Thyroid gland (tissue), 4 donors: ENCODE measurements around the gene KRTAP12-3. TPM values are rescaled to one million over a fixed set of nuclear protein-coding genes. Genes with fewer than 3 reads are reported as not detected.

ENCODE experiments used
- DNase-seq, 2 donors: peaks; one replicate each; pipeline ENCODE4 v3.0.0-alpha.2; 2019
- H3K27ac ChIP-seq, 3 donors: fragments of 200-600 bp; sonication (generic); 1 replicate in 2 of 3; 2 replicates in 1 of 3; pipeline ENCODE4 v1.5.1; 2016 to 2019; ENCODE audit warnings: mild to moderate bottlenecking in 1 of 3, moderate library complexity in 1 of 3
- H3K27me3 ChIP-seq: fragments of 200-600 bp; sonication (generic); one replicate; pipeline ENCODE4 v1.5.1; 2019
- H3K36me3 ChIP-seq, 2 donors: fragments of 200-600 bp; sonication (generic); one replicate each; pipeline ENCODE4 v1.5.1; 2016 to 2019
- H3K4me1 ChIP-seq, 2 donors: fragments of 200-600 bp; sonication (generic); one replicate each; pipeline ENCODE4 v1.5.1; 2017 to 2019
- H3K4me3 ChIP-seq, 3 donors: fragments of 200-600 bp; sonication (generic); replicated peaks in 1 of 3; 1 replicate in 2 of 3; 2 replicates in 1 of 3; pipeline ENCODE4 v1.5.1; 2016; ENCODE audit warnings: mild to moderate bottlenecking in 1 of 3
- H3K9me3 ChIP-seq: fragments of 200-600 bp; sonication (generic); one replicate; pipeline ENCODE4 v1.5.1; 2017
- CTCF ChIP-seq, 6 experiments: fragments of 200-600 bp in 3 of 6; fragments of 450-650 bp in 3 of 6; sonication (generic) in 3 of 6; IDR thresholded peaks; one replicate each; pipeline ENCODE4 v1.5.1; 2016 to 2019; ENCODE audit warnings: antibody characterized with exemption in 6 of 6, mild to moderate bottlenecking in 2 of 6, inconsistent platforms in 1 of 6, moderate library complexity in 1 of 6
- POLR2A ChIP-seq, 2 donors: fragments of 450-650 bp; IDR thresholded peaks; one replicate each; pipeline ENCODE4 v1.6.1; 2017; ENCODE audit warnings: antibody characterized with exemption in 2 of 2, mild to moderate bottlenecking in 2 of 2, moderate library complexity in 1 of 2
- WGBS, 2 donors: methylation state at CpG; one replicate each; pipeline ENCODE4 v1.1.5; 2017; 5-methylcytosine and 5-hydroxymethylcytosine counted together
- intact Hi-C: fragments of 100-400 bp; cut with DNase I; formaldehyde crosslinking; loops from one replicate; pipeline ENCODE4 v1.15.1; 2023
- total RNA-seq, 4 donors: library from RNA; depleted of rRNA; stranded (reverse); fragments of >200 nt; gene quantifications; one replicate each; pipeline ENCODE4 v1.2.3, GENCODE V29; 2016

The KRTAP12-3 gene
- total RNA-seq, 4 donors from 2014 or later = not detected

- Histone ChIP-seq H3K4me3 (no peak overlapping the region), H3K9me3 (no peaks in the 10 kb centered on the region), H3K27ac (no peak overlapping the region), H3K4me1 (no peaks in the 10 kb centered on the region), H3K36me3 (no peaks in the 10 kb centered on the region), H3K27me3 (no peaks in the 10 kb centered on the region)
- WGBS, 2 donors = 89 to 91% methylated on average over 13 to 15 of the region's 17 CpGs
- DNase-seq = peak; percentile 7 to 8
- intact Hi-C loops = no loop called here
- TF ChIP-seq POLR2A (IDR thresholded peaks at IDR 0.05) (no peak), CTCF (IDR thresholded peaks at IDR 0.05) (no peak)
These were observed 3.8 kb upstream of the KRTAP12-3 start for GRCh38 chr21:44653656-44654575.

- TF ChIP-seq CTCF (IDR thresholded peaks at IDR 0.05) (no peak), POLR2A (IDR thresholded peaks at IDR 0.05) (no peak)
- WGBS, 2 donors = 63 to 82% methylated on average over 7 to 9 of the region's 9 CpGs
These were observed 3.1 kb upstream of the KRTAP12-3 start, which contains the start of gene KRTAP12-4 for GRCh38 chr21:44654576-44655175. Gene KRTAP12-4 (minus strand): TSS chr21:44654659. CDS start chr21:44654614, 45 bp downstream.

GRCh38 chr21:44656868-44657267 lies 864 bp upstream of the KRTAP12-3 start:
- DNase-seq = no peak
- Histone ChIP-seq H3K4me1 (no peaks in the 10 kb centered on the region), H3K27ac (no peak overlapping the region), H3K9me3 (no peaks in the 10 kb centered on the region), H3K27me3 (no peaks in the 10 kb centered on the region), H3K4me3 (no peak overlapping the region), H3K36me3 (no peaks in the 10 kb centered on the region)
- intact Hi-C loops = no loop called here
- WGBS, 2 donors = 32 to 61% methylated on average over 1 of the region's 1 CpG
- no peak for TF ChIP-seq POLR2A (IDR thresholded peaks at IDR 0.05)
- no peak for TF ChIP-seq CTCF (IDR thresholded peaks at IDR 0.05)

More at GRCh38 chr21:44654576-44655175, 3.1 kb upstream of the KRTAP12-3 start, which contains the start of gene KRTAP12-4:
- no peak within 1 kb of the TSS for H3K27ac ChIP-seq
- H3K27me3 ChIP-seq = no peaks in the 10 kb centered on the region
- intact Hi-C loops = no loop called here
- no peaks in the 10 kb centered on the region for H3K36me3 ChIP-seq
- no peak for DNase-seq
- no peaks in the 10 kb centered on the region for H3K4me1 ChIP-seq
- H3K9me3 ChIP-seq = no peaks in the 10 kb centered on the region
- no peak within 1 kb of the TSS for H3K4me3 ChIP-seq

GRCh38 chr21:44658541-44658910 lies 794 bp downstream of the KRTAP12-3 start:
- Histone ChIP-seq H3K36me3 (no peaks in the 10 kb centered on the region), H3K27me3 (no peaks in the 10 kb centered on the region), H3K4me3 (no peak overlapping the region), H3K9me3 (no peaks in the 10 kb centered on the region), H3K4me1 (no peaks in the 10 kb centered on the region), H3K27ac (no peak overlapping the region)
- 84 to 87% methylated on average over 5 of the region's 5 CpGs for WGBS, 2 donors
- intact Hi-C loops = no loop called here
- no peak for DNase-seq
- TF ChIP-seq POLR2A (IDR thresholded peaks at IDR 0.05) (no peak), CTCF (IDR thresholded peaks at IDR 0.05) (no peak)
